CD14-positive monocyte (primary cell): ENCODE data around the gene TSHZ3. TPM values are rescaled to one million over a fixed set of nuclear protein-coding genes. Genes with fewer than 3 reads are reported as not detected.
A peak's percentile ranks its signal among the peaks of the same experiment; 100 is the strongest.

ENCODE experiments used
- DNase-seq, 3 donors: peaks; one replicate each; pipeline ENCODE4 v3.0.0-alpha.2; 2011 to 2022
- H2AFZ ChIP-seq: 2 replicates; pipeline ENCODE4 v1.6.0; 2012; ENCODE audit warnings: mild to moderate bottlenecking, low read depth, low read length, inconsistent platforms; ENCODE audit not compliant: insufficient read depth, poor library complexity, severe bottlenecking
- H3K27ac ChIP-seq, 2 donors: 1 replicate in 1 of 2; 2 replicates in 1 of 2; pipeline ENCODE4 v1.5.1; 2012 to 2013; ENCODE audit warnings: low read length in 2 of 2, control low read depth in 1 of 2, inconsistent platforms in 1 of 2, low read depth in 1 of 2, mild to moderate bottlenecking in 1 of 2
- H3K27me3 ChIP-seq, 2 donors: one replicate each; pipeline versions ENCODE4 v1.6.0 to v1.6.1; 2011 to 2013; ENCODE audit warnings: low read length in 2 of 2; ENCODE audit not compliant: control insufficient read depth in 2 of 2, insufficient read depth in 2 of 2
- H3K36me3 ChIP-seq, 2 donors: replicated peaks in 1 of 2; 1 replicate in 1 of 2; 2 replicates in 1 of 2; pipeline versions ENCODE4 v1.5.1 to v1.6.1; 2012 to 2013; ENCODE audit warnings: low read length in 2 of 2, control low read depth in 1 of 2, inconsistent platforms in 1 of 2, mild to moderate bottlenecking in 1 of 2; ENCODE audit not compliant: insufficient read depth in 2 of 2, control insufficient read depth in 1 of 2
- H3K4me1 ChIP-seq, 2 donors: 1 replicate in 1 of 2; 2 replicates in 1 of 2; pipeline versions ENCODE4 v1.5.1 to v1.6.1; 2012 to 2013; ENCODE audit warnings: low read length in 2 of 2, control low read depth in 1 of 2, inconsistent platforms in 1 of 2, mild to moderate bottlenecking in 1 of 2, moderate library complexity in 1 of 2; ENCODE audit not compliant: insufficient read depth in 2 of 2, control insufficient read depth in 1 of 2
- H3K4me2 ChIP-seq: replicated peaks from 2 replicates; pipeline ENCODE3; 2012; ENCODE audit warnings: low read length, moderate library complexity, mild to moderate bottlenecking; ENCODE audit not compliant: poor library complexity, severe bottlenecking; ENCODE audit errors: extremely low read depth
- H3K4me3 ChIP-seq, 3 experiments: fragments of 200-600 bp in 1 of 3; sonication (generic) in 1 of 3; replicated peaks in 1 of 3; 1 replicate in 2 of 3; 2 replicates in 1 of 3; pipeline ENCODE4 v1.5.1; 2011 to 2013; ENCODE audit warnings: low read length in 3 of 3, mild to moderate bottlenecking in 3 of 3, control low read depth in 2 of 3, low read depth in 2 of 3, inconsistent platforms in 1 of 3, moderate library complexity in 1 of 3
- H3K79me2 ChIP-seq: 2 replicates; pipeline ENCODE4 v1.6.0; 2012; ENCODE audit warnings: mild to moderate bottlenecking, control low read depth, inconsistent platforms, low read length, moderate library complexity; ENCODE audit not compliant: insufficient read depth
- H3K9ac ChIP-seq: 2 replicates; pipeline ENCODE4 v1.6.0; 2017; ENCODE audit warnings: low read length, mild to moderate bottlenecking; ENCODE audit not compliant: insufficient read depth, poor library complexity, severe bottlenecking
- H3K9me3 ChIP-seq, 2 donors: replicated peaks in 1 of 2; 1 replicate in 1 of 2; 2 replicates in 1 of 2; pipeline versions ENCODE4 v1.5.1 to v1.6.1; 2012 to 2013; ENCODE audit warnings: low read length in 2 of 2, control low read depth in 1 of 2; ENCODE audit not compliant: control insufficient read depth in 1 of 2, insufficient read depth in 1 of 2
- H4K20me1 ChIP-seq: 2 replicates; pipeline ENCODE4 v1.6.0; 2012; ENCODE audit warnings: mild to moderate bottlenecking, low read length, control low read depth, moderate library complexity; ENCODE audit not compliant: insufficient read depth
- H3K27ac Mint-ChIP-seq, 7 donors: one replicate each; pipeline ENCODE4 v1.8.0; 2020; ENCODE audit warnings: mild to moderate bottlenecking in 7 of 7, mixed read lengths in 7 of 7, moderate library complexity in 6 of 7, inconsistent platforms in 2 of 7
- H3K27me3 Mint-ChIP-seq, 3 donors: one replicate each; pipeline ENCODE4 v1.8.0; 2021 to 2022; ENCODE audit warnings: low read depth in 3 of 3, mild to moderate bottlenecking in 3 of 3, mixed read lengths in 3 of 3, moderate library complexity in 3 of 3, inconsistent platforms in 1 of 3
- H3K36me3 Mint-ChIP-seq, 2 donors: one replicate each; pipeline ENCODE4 v1.8.0; 2020; ENCODE audit warnings: mixed read lengths in 2 of 2, inconsistent platforms in 1 of 2, mild to moderate bottlenecking in 1 of 2
- H3K4me1 Mint-ChIP-seq: one replicate; pipeline ENCODE4 v1.8.0; 2020; ENCODE audit warnings: mild to moderate bottlenecking, mixed read lengths
- H3K4me3 Mint-ChIP-seq, 2 donors: one replicate each; pipeline ENCODE4 v1.8.0; 2020; ENCODE audit warnings: mild to moderate bottlenecking in 2 of 2, mixed read lengths in 2 of 2, moderate library complexity in 1 of 2
- H3K9me3 Mint-ChIP-seq, 7 donors: one replicate each; pipeline ENCODE4 v1.8.0; 2020 to 2022; ENCODE audit warnings: mixed read lengths in 7 of 7, mild to moderate bottlenecking in 6 of 7, moderate library complexity in 6 of 7, inconsistent platforms in 2 of 7
- CTCF ChIP-seq: fragments of 200-600 bp; IDR thresholded peaks from one replicate; pipeline ENCODE4 v1.8.0; 2022; ENCODE audit warnings: antibody characterized with exemption, mild to moderate bottlenecking
- WGBS: methylation state at CpG from one replicate; pipeline ENCODE4 v1.1.5; 2013; ENCODE audit warnings: missing lambda C conversion rate; ENCODE audit not compliant: insufficient coverage; 5-methylcytosine and 5-hydroxymethylcytosine counted together
- intact Hi-C, 2 donors: fragments of 100-400 bp; cut with micrococcal nuclease; formaldehyde crosslinking; loops; one replicate each; pipeline versions ENCODE4 v1.15.0 to v1.15.1; 2023
- polyA plus RNA-seq, 3 donors: library from polyadenylated mRNA; depleted of rRNA in 1 of 3; unstranded in 2 of 3; stranded (reverse) in 1 of 3; fragments of 300-500 nt in 2 of 3; fragments of >200 nt in 1 of 3; fragmentation: Illumina TruSeq in 2 of 3; gene quantifications; 1 replicate in 2 of 3; 2 replicates in 1 of 3; pipeline ENCODE4 v1.2.3, GENCODE V29; 2012 to 2021

The TSHZ3 gene
- polyA plus RNA-seq, 3 donors = 2.3 to 5.8 (median 3.3) TPM

GRCh38 chr19:31339411-31339810, 9.8 kb downstream of the TSHZ3 start:
- Histone ChIP-seq H4K20me1 (peaks cover 98% of the 10 kb centered on the region), H3K27ac (no peak overlapping the region), H2AFZ (no peak overlapping the region), H3K36me3 (peaks cover 7 to 35% of the 10 kb centered on the region in 2 donors), H3K4me3 (peak overlapping the region in 1 of 3 experiments; percentile 36), H3K9ac (no peak overlapping the region), H3K9me3 (no peaks in the 10 kb centered on the region), H3K79me2 (peaks cover 92% of the 10 kb centered on the region), H3K4me2 (peak overlapping the region; percentile 53), H3K4me1 (peaks cover 24 to 25% of the 10 kb centered on the region in 2 donors), H3K27me3 (no peaks in the 10 kb centered on the region)
- intact Hi-C loops = no loop called here
- peak in 2 of 3 donors; percentile 26 to 56 for DNase-seq
- H3K27me3 Mint-ChIP-seq = peaks cover 0 to 2% (median 1%) of the 10 kb centered on the region in 3 donors
- no peak for TF ChIP-seq CTCF
- peaks cover 48 to 52% of the 10 kb centered on the region in 2 donors for H3K36me3 Mint-ChIP-seq
- H3K27ac Mint-ChIP-seq = peak overlapping the region in 5 of 7 donors; percentile 39 to 87 (median 64)
- 0% methylated on average over 1 of the region's 5 CpGs for WGBS
- no peaks in the 10 kb centered on the region for H3K9me3 Mint-ChIP-seq
- H3K4me3 Mint-ChIP-seq = peak overlapping the region; percentile 44 to 80
- H3K4me1 Mint-ChIP-seq = peaks cover 40% of the 10 kb centered on the region

GRCh38 chr19:31338069-31338776, 11.0 kb downstream of the TSHZ3 start:
- Mint-ChIP-seq H3K9me3 (no peaks in the 10 kb centered on the region), H3K4me1 (peaks cover 41% of the 10 kb centered on the region), H3K27me3 (peaks cover 0 to 2% (median 1%) of the 10 kb centered on the region in 3 donors), H3K4me3 (peak overlapping the region in 1 of 2 donors; percentile 17), H3K27ac (no peak overlapping the region), H3K36me3 (peaks cover 45 to 52% of the 10 kb centered on the region in 2 donors)
- peak in 2 of 3 donors; percentile 14 to 36 for DNase-seq
- Histone ChIP-seq H3K27me3 (no peaks in the 10 kb centered on the region), H3K4me1 (peaks cover 24 to 25% of the 10 kb centered on the region in 2 donors), H3K36me3 (peaks cover 7 to 30% of the 10 kb centered on the region in 2 donors), H3K9me3 (no peaks in the 10 kb centered on the region), H4K20me1 (peaks cover 99% of the 10 kb centered on the region), H3K27ac (no peak overlapping the region), H3K9ac (no peak overlapping the region), H2AFZ (no peak overlapping the region), H3K4me3 (no peak overlapping the region), H3K79me2 (peaks cover 97% of the 10 kb centered on the region), H3K4me2 (no peak overlapping the region)
- WGBS = 16% methylated on average over 3 of the region's 10 CpGs
- peak; percentile 73 for TF ChIP-seq CTCF
- intact Hi-C loops = no loop called here
